Adrenal gland (tissue), 12 donors: ENCODE measurements around the gene FOCAD. TPM values are rescaled to one million over a fixed set of nuclear protein-coding genes. Genes with fewer than 3 reads are reported as not detected.

Experiments used
- DNase-seq, 7 donors: peaks; one replicate each; pipeline ENCODE4 v3.0.0-alpha.2; 2019 to 2020
- H3K27ac ChIP-seq, 5 donors: fragments of 200-600 bp; sonication (generic) in 4 of 5; 1 replicate in 3 of 5; 2 replicates in 2 of 5; pipeline versions ENCODE4 v1.5.1 to v1.8.0; 2016 to 2020; ENCODE audit warnings: mild to moderate bottlenecking in 1 of 5
- H3K27me3 ChIP-seq: fragments of 200-600 bp; 2 replicates; pipeline ENCODE4 v1.8.0; 2021
- H3K36me3 ChIP-seq, 2 donors: fragments of 200-600 bp; replicated peaks in 1 of 2; 1 replicate in 1 of 2; 2 replicates in 1 of 2; pipeline versions ENCODE4 v1.5.1 to v1.8.0; 2018 to 2022
- H3K4me1 ChIP-seq, 2 donors: fragments of 200-600 bp; replicated peaks in 1 of 2; 1 replicate in 1 of 2; 2 replicates in 1 of 2; pipeline versions ENCODE4 v1.5.1 to v1.8.0; 2018 to 2021
- H3K4me3 ChIP-seq, 4 donors: fragments of 200-600 bp; sonication (generic) in 3 of 4; one replicate each; pipeline ENCODE4 v1.5.1; 2016 to 2018
- H3K9me3 ChIP-seq, 3 donors: fragments of 200-600 bp; sonication (generic) in 1 of 3; replicated peaks in 1 of 3; 1 replicate in 2 of 3; 2 replicates in 1 of 3; pipeline versions ENCODE4 v1.5.1 to v1.8.0; 2016 to 2021
- POLR2A ChIP-seq, 2 donors: fragments of 450-650 bp; IDR thresholded peaks; one replicate each; pipeline ENCODE4 v1.6.1; 2017; ENCODE audit warnings: antibody characterized with exemption in 2 of 2, mild to moderate bottlenecking in 2 of 2, moderate library complexity in 1 of 2
- WGBS, 4 donors: extraction: QIAGEN DNeasy Blood & Tissue Kit in 2 of 4; methylation state at CpG; one replicate each; pipeline versions ENCODE4 v1.1.5 to v1.1.7; 2013 to 2017; 5-methylcytosine and 5-hydroxymethylcytosine counted together
- intact Hi-C, 2 donors: fragments of 100-400 bp; cut with DNase I; formaldehyde crosslinking; loops; one replicate each; pipeline versions ENCODE4 v1.14.1 to v1.15.0; 2022 to 2023
- polyA plus RNA-seq, 3 donors: library from polyadenylated mRNA; stranded (reverse); fragments of 200-250 nt in 2 of 3; fragments of 350-450 nt in 1 of 3; fragmentation: Illumina TruSeq in 1 of 3; extraction: RNeasy Lipid Tissue Mini Kit (QIAGEN cat#74804) in 1 of 3; gene quantifications; one replicate each; pipeline ENCODE4 v1.2.3, GENCODE V29; 2013 to 2014
- total RNA-seq, 9 donors: library from RNA; depleted of rRNA in 4 of 9; stranded (reverse); fragments of >200 nt in 4 of 9; fragments of 120-200 nt in 1 of 9; fragmentation: NEBNext Ultra II Directional in 1 of 9; extraction: Animal tissue kit (Norgen Biotek cat#: 25700) in 1 of 9; gene quantifications; one replicate each; pipeline versions ENCODE4 v1.1.0 to v1.2.4, GENCODE V29; 2013 to 2023
- TF ChIP-seq, protein P1 (sequence below), 6 experiments: fragments of 450-650 bp in 4 of 6; fragments of 200-600 bp in 2 of 6; sonication (generic) in 1 of 6; IDR thresholded peaks; 1 replicate in 5 of 6; 2 replicates in 1 of 6; pipeline versions ENCODE4 v1.5.1 to v1.8.0; 2016 to 2021; ENCODE audit warnings: antibody characterized with exemption in 6 of 6, mild to moderate bottlenecking in 2 of 6, moderate library complexity in 1 of 6
- donor health status: healthy with polysubstance abuse.
- donor health status: Bipolar disorder and iron deficiency.
- donor health status: DM: yes; HTN: yes; CAD: no.
- donor health status: DM: no; HTN: no; CAD: no.
- donor health status: DM: no; HTN: no; CAD: no.
- donor health status: DM: yes; HTN: yes; CAD: no.

The FOCAD gene
- total and polyA plus RNA-seq, 12 donors, result 20.5 to 134 (median 59.7) TPM

DNA sequence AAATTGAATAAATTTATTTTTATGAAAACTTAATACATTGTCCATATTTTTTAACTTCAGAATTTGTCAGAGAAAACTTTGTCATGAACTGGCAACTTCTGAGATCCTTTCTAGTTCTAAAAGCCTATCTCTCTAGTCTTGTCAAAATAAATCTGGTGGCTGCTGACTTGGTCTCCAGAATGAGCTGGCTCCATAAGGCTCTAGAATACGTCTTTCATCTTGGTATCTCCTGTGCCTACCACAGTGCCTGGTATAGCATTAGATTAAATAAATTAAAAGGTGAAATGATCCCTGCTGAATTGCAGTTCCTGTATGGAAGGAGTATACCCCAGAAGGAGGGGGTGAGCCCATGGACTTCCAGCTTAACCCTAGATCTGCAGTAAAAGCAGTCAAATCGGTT, 2.6 kb upstream of the FOCAD start:
- H3K4me3 ChIP-seq, result no peak overlapping the region
- no peaks in the 10 kb centered on the region for H3K9me3 ChIP-seq
- peaks cover 28 to 41% of the 10 kb centered on the region in 2 donors for H3K4me1 ChIP-seq
- H3K27me3 ChIP-seq, result no peaks in the 10 kb centered on the region
- intact Hi-C loops, result no loop called here
- WGBS, 4 donors, result 94 to 97% (median 95%) methylated on average over 2 of the region's 2 CpGs
- H3K36me3 ChIP-seq, result no peaks in the 10 kb centered on the region
- DNase-seq, result no peak
- H3K27ac ChIP-seq, result no peak overlapping the region
- TF ChIP-seq, protein P1, sequence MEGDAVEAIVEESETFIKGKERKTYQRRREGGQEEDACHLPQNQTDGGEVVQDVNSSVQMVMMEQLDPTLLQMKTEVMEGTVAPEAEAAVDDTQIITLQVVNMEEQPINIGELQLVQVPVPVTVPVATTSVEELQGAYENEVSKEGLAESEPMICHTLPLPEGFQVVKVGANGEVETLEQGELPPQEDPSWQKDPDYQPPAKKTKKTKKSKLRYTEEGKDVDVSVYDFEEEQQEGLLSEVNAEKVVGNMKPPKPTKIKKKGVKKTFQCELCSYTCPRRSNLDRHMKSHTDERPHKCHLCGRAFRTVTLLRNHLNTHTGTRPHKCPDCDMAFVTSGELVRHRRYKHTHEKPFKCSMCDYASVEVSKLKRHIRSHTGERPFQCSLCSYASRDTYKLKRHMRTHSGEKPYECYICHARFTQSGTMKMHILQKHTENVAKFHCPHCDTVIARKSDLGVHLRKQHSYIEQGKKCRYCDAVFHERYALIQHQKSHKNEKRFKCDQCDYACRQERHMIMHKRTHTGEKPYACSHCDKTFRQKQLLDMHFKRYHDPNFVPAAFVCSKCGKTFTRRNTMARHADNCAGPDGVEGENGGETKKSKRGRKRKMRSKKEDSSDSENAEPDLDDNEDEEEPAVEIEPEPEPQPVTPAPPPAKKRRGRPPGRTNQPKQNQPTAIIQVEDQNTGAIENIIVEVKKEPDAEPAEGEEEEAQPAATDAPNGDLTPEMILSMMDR (IDR thresholded peaks at IDR 0.05), result no peak
- no peak for TF ChIP-seq POLR2A (IDR thresholded peaks at IDR 0.05)

DNA sequence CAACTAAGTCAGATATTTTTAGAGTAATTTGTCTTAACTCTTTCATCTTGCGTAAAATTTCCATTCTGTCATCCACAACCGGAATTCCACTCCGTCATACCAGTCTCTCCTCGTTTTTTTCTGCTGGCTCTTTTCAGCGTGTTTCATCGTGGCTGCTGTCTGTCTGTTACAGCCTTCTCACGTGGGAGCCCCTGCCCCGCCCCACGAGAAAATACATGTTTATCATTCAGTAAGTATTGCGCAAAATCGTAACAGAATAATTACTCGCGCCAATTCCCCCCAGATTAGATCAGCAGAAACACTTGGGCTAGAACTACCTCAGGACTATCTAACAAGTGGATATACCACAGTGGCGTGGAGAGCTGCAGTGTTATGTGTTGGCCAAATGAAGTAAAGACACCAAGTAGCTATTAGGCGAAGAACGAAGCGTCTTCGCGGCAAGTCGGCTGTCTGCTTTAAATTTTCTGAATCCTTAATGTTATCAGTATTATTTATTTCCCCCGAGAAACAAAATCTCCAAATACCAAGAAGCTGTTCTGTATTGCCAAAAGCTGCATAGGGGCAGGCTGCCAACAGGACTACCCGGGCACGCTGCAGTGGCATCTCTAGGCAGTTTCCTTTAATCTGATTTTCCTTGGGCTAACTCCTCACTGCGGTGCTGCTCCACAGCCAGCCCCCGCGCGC, 566 bp upstream of the FOCAD start:
- peak overlapping the region in 3 of 4 donors; percentile 61 to 88 (median 87) for H3K4me3 ChIP-seq
- H3K9me3 ChIP-seq, result no peaks in the 10 kb centered on the region
- H3K4me1 ChIP-seq, result peaks cover 24 to 45% of the 10 kb centered on the region in 2 donors
- H3K27ac ChIP-seq, result peak overlapping the region; percentile 91 to 98 (median 94)
- H3K27me3 ChIP-seq, result no peaks in the 10 kb centered on the region
- 2% methylated on average over 27 of the region's 27 CpGs for WGBS, 4 donors
- H3K36me3 ChIP-seq, result no peaks in the 10 kb centered on the region
- peak; percentile 75 to 92 (median 88) for DNase-seq
- intact Hi-C loops, result no loop called here
- TF ChIP-seq, protein P1 (IDR thresholded peaks at IDR 0.05), result peak in 1 of 6 experiments; percentile 7
- no peak for TF ChIP-seq POLR2A (IDR thresholded peaks at IDR 0.05)

DNA sequence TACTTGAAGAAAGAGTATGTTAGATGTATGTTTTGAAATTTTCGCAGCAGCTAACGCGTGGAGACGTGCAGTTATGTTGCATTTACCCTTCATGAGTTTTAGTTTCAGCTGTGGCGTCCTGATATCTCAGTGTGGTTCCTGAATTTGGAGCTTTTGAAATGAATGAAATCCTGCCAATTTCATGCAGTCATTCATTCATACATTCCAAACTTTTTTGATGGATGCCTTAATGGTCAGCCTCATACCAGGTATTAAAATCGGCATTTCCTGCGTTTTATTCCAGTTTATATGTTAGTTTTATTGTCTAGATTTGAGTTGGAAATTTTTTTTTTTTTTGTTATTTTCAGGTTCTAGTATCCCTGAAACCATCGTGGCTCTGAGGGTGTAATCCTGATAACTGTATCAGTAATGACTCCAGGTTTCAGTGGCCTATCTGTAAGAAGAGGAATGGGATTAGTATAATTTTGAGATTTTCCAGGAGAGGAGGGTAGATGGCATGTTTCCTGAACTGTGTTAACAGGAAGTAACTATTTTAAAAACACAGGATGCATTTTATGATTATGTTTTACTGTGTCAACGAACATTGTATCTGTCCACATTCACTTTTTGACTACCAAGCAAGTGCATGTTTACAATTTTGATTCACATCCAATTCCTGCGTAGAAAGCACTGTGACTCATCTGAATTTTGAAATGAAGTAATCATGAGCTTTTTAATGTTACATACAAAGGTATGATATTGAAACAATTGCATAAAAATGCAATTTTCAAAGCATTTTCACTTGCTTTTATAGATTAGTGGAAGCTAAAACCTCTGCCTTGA, 1.0 kb downstream of the FOCAD start:
- no peak for DNase-seq
- 2 to 6% (median 3%) methylated on average over 10 of the region's 10 CpGs for WGBS, 4 donors

DNA sequence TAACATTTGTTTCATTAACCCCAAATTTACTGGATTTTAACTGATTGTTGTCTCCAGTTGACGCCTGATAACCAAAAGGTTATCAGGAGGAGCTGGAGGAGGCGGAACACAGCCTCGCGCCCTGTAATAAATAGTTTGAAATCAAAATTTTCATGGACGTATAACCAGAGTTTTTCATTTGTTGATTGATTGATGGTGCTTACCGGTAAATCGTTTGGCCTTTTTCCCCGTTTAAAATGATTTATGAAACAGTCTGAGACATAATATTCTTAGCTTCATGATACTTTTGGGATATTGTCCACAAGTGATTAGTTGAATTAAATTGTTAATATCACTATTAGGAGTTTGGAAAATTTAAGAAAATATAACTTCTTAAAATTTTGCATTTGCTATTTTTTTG, 1.7 kb downstream of the FOCAD start:
- H3K4me3 ChIP-seq, result peak overlapping the region in 1 of 4 donors; percentile 87
- intact Hi-C loops, result no loop called here

More for the DNA sequence above, 1.0 kb downstream of the FOCAD start:
- no peaks in the 10 kb centered on the region for H3K36me3 ChIP-seq
- no peaks in the 10 kb centered on the region for H3K9me3 ChIP-seq
- H3K27ac ChIP-seq, result peak overlapping the region; percentile 91 to 98 (median 94)
- TF ChIP-seq POLR2A (IDR thresholded peaks at IDR 0.05), result no peak
- TF ChIP-seq, protein P1 (IDR thresholded peaks at IDR 0.05), result no peak
- no peaks in the 10 kb centered on the region for H3K27me3 ChIP-seq
- intact Hi-C loops, result no loop called here
- peak overlapping the region; percentile 33 to 88 (median 74) for H3K4me3 ChIP-seq
- H3K4me1 ChIP-seq, result peaks cover 18 to 41% of the 10 kb centered on the region in 2 donors

More for the DNA sequence above, 1.7 kb downstream of the FOCAD start:
- Histone ChIP-seq H3K27ac (peak overlapping the region in 4 of 5 donors; percentile 20 to 98 (median 96)), H3K4me1 (peaks cover 18 to 46% of the 10 kb centered on the region in 2 donors), H3K9me3 (no peaks in the 10 kb centered on the region), H3K27me3 (no peaks in the 10 kb centered on the region), H3K36me3 (no peaks in the 10 kb centered on the region)
- no peak for DNase-seq
- 20 to 35% (median 32%) methylated on average over 8 of the region's 8 CpGs for WGBS, 4 donors
- TF ChIP-seq, protein P1 (IDR thresholded peaks at IDR 0.05), result no peak
- TF ChIP-seq POLR2A (IDR thresholded peaks at IDR 0.05), result no peak
